ENCODE results near the gene CNGA4. TPM values are rescaled to one million over a fixed set of nuclear protein-coding genes. Genes with fewer than 3 reads are reported as not detected.

Gene CNGA4
- polyA plus RNA-seq, 1 donor from 2014 or later: not detected

- Histone ChIP-seq H3K4me2 (ENCODE audit: low read length) (no peak within 1 kb of the TSS), H3K9me2 (ENCODE audit: insufficient read depth, low read length) (no peaks in the 10 kb centered on the region), H3F3A (ENCODE audit: insufficient read depth, low read length, poor library complexity, severe bottlenecking) (no peaks in the 10 kb centered on the region), H3K9ac (ENCODE audit: low read length) (no peak within 1 kb of the TSS), H3K4me3 (ENCODE audit: low read length) (no peak within 1 kb of the TSS), H3K36me3 (ENCODE audit: insufficient read depth, low read length) (no peaks in the 10 kb centered on the region), H2AFZ (ENCODE audit: low read depth, low read length) (no peak within 1 kb of the TSS), H3K9me3 (ENCODE audit: low read length) (no peaks in the 10 kb centered on the region), H3K79me2 (replicated peaks; ENCODE audit: insufficient read depth, low read length) (no peaks in the 10 kb centered on the region), H3K27me3 (ENCODE audit: insufficient read depth, low read depth, low read length) (no peaks in the 10 kb centered on the region), H3K27ac (ENCODE audit: low read length) (no peak within 1 kb of the TSS), H4K20me1 (ENCODE audit: insufficient read depth) (no peaks in the 10 kb centered on the region)
- TF ChIP-seq SMC3 (conservative IDR thresholded peaks at IDR 0.05; ENCODE audit: poor library complexity) (no peak), RAD21 (conservative IDR thresholded peaks at IDR 0.05) (no peak), REST (IDR thresholded peaks at IDR 0.05; ENCODE audit: borderline replicate concordance) (no peak), MXI1 (conservative IDR thresholded peaks at IDR 0.05; ENCODE audit: poor library complexity, severe bottlenecking) (no peak), CTCF (IDR thresholded peaks at IDR 0.05; ENCODE audit: poor library complexity, severe bottlenecking) (no peak), POLR2AphosphoS5 (IDR thresholded peaks at IDR 0.05) (no peak), EZH2 (IDR thresholded peaks at IDR 0.05; ENCODE audit: borderline replicate concordance, insufficient read depth, low read length, poor library complexity, severe bottlenecking) (no peak), TAF1 (IDR thresholded peaks at IDR 0.05; ENCODE audit: low read depth) (no peak), EP300 (conservative IDR thresholded peaks at IDR 0.05; ENCODE audit: poor library complexity, severe bottlenecking) (no peak)
Observed at GRCh38 chr11:6205366-6205765, 33.5 kb upstream of the CNGA4 start, which contains the start of gene C11orf42. TSS of gene C11orf42 (plus strand) at chr11:6205557. CDS start at chr11:6205616, 59 bp downstream.

- Histone ChIP-seq H3K4me3 (ENCODE audit: low read length) (no peak overlapping the region), H3K9ac (ENCODE audit: low read length) (no peak overlapping the region), H2AFZ (ENCODE audit: low read depth, low read length) (no peak overlapping the region), H3K79me2 (replicated peaks; ENCODE audit: insufficient read depth, low read length) (no peaks in the 10 kb centered on the region), H3K27me3 (ENCODE audit: insufficient read depth, low read depth, low read length) (no peaks in the 10 kb centered on the region), H3F3A (ENCODE audit: insufficient read depth, low read length, poor library complexity, severe bottlenecking) (no peaks in the 10 kb centered on the region), H3K9me2 (ENCODE audit: insufficient read depth, low read length) (no peaks in the 10 kb centered on the region), H3K36me3 (ENCODE audit: insufficient read depth, low read length) (no peaks in the 10 kb centered on the region), H3K4me2 (ENCODE audit: low read length) (no peak overlapping the region), H3K9me3 (ENCODE audit: low read length) (no peaks in the 10 kb centered on the region), H4K20me1 (ENCODE audit: insufficient read depth) (no peaks in the 10 kb centered on the region), H3K27ac (ENCODE audit: low read length) (no peak overlapping the region)
- TF ChIP-seq POLR2AphosphoS5 (IDR thresholded peaks at IDR 0.05) (no peak), SMC3 (conservative IDR thresholded peaks at IDR 0.05; ENCODE audit: poor library complexity) (no peak), EZH2 (IDR thresholded peaks at IDR 0.05; ENCODE audit: borderline replicate concordance, insufficient read depth, low read length, poor library complexity, severe bottlenecking) (no peak), EP300 (conservative IDR thresholded peaks at IDR 0.05; ENCODE audit: poor library complexity, severe bottlenecking) (no peak), MXI1 (conservative IDR thresholded peaks at IDR 0.05; ENCODE audit: poor library complexity, severe bottlenecking) (no peak)
Observed at GRCh38 chr11:6206456-6207180, 32.3 kb upstream of the CNGA4 start.
